NB4 (cell line): ENCODE results near the gene MACROD2.
"Not testable (repeated sequence)": the region's sequence is repeated elsewhere in the genome, so short reads cannot be mapped to it uniquely, and the experiment has no call there.

Source experiments
- DNase-seq: peaks from one replicate; pipeline ENCODE4 v3.0.0; 2010; ENCODE audit warnings: low read depth
- H3K4me3 ChIP-seq: one replicate; pipeline ENCODE4 v1.5.1; 2011; ENCODE audit warnings: mild to moderate bottlenecking, low read depth, low read length, moderate library complexity
- CTCF ChIP-seq: IDR thresholded peaks from one replicate; pipeline ENCODE4 v1.5.1; 2012; ENCODE audit warnings: low read depth, low read length
- MAX ChIP-seq: IDR thresholded peaks from 2 replicates; pipeline ENCODE4 v1.6.1; 2011; ENCODE audit warnings: low read depth, low read length
- MYC ChIP-seq: IDR thresholded peaks from 2 replicates; pipeline ENCODE4 v1.6.1; 2011; ENCODE audit warnings: low read depth, low read length
- POLR2A ChIP-seq: IDR thresholded peaks from 2 replicates; pipeline ENCODE4 v1.6.1; 2011; ENCODE audit warnings: mild to moderate bottlenecking; ENCODE audit not compliant: insufficient read length; ENCODE audit errors: extremely low read depth

The MACROD2 gene

GRCh38 chr20:15977026-15977425 lies 1981.7 kb downstream of the MACROD2 start:
- no peak for TF ChIP-seq POLR2A
- no peak for TF ChIP-seq CTCF
- no peak for TF ChIP-seq MYC
- no peak for TF ChIP-seq MAX
- no peak for DNase-seq

GRCh38 chr20:15977758-15978157 lies 1982.4 kb downstream of the MACROD2 start:
- DNase-seq, result no peak
- TF ChIP-seq MAX (no peak), MYC (no peak), POLR2A (no peak), CTCF (no peak)
- H3K4me3 ChIP-seq, result no peak overlapping the region

More at GRCh38 chr20:15977026-15977425, 1981.7 kb downstream of the MACROD2 start:
- no peak overlapping the region for H3K4me3 ChIP-seq

- DNase-seq, H3K4me3 ChIP-seq: not testable (repeated sequence)
Observed at GRCh38 chr20:15985494-15986368, 1990.4 kb downstream of the MACROD2 start.

- DNase-seq, result no peak
- TF ChIP-seq MAX (no peak), CTCF (no peak)
- no peak overlapping the region for H3K4me3 ChIP-seq
Observed at GRCh38 chr20:15986690-15987089, 1991.4 kb downstream of the MACROD2 start.

- no peak overlapping the region for H3K4me3 ChIP-seq
- DNase-seq, result no peak
- no peak for TF ChIP-seq POLR2A
- no peak for TF ChIP-seq CTCF
- no peak for TF ChIP-seq MAX
- TF ChIP-seq MYC, result no peak
Observed at GRCh38 chr20:15991279-15991678, 1996.0 kb downstream of the MACROD2 start.

- no peak overlapping the region for H3K4me3 ChIP-seq
- TF ChIP-seq MAX (peak; percentile 44; the same call in 1 of the 2 replicates), POLR2A (no peak), CTCF (no peak)
- no peak for DNase-seq
Observed at GRCh38 chr20:15992564-15992963, 1997.2 kb downstream of the MACROD2 start.
